DOHH2 (cell line): ENCODE data around the gene RPL41.

Experiments used
- CTCF ChIP-seq: fragments of 200-600 bp; sonication (generic); IDR thresholded peaks from one replicate; pipeline ENCODE4 v1.5.1; 2014; ENCODE audit warnings: antibody characterized with exemption, mild to moderate bottlenecking, low read depth, low read length; ENCODE audit not compliant: poor library complexity, severe bottlenecking
- EZH2phosphoT487 ChIP-seq: fragments of 200-600 bp; sonication (generic); IDR thresholded peaks from 2 replicates; pipeline ENCODE4 v1.6.1; 2017; ENCODE audit warnings: borderline replicate concordance, mild to moderate bottlenecking, antibody characterized with exemption, low read length, moderate library complexity, mixed read lengths

DNA sequence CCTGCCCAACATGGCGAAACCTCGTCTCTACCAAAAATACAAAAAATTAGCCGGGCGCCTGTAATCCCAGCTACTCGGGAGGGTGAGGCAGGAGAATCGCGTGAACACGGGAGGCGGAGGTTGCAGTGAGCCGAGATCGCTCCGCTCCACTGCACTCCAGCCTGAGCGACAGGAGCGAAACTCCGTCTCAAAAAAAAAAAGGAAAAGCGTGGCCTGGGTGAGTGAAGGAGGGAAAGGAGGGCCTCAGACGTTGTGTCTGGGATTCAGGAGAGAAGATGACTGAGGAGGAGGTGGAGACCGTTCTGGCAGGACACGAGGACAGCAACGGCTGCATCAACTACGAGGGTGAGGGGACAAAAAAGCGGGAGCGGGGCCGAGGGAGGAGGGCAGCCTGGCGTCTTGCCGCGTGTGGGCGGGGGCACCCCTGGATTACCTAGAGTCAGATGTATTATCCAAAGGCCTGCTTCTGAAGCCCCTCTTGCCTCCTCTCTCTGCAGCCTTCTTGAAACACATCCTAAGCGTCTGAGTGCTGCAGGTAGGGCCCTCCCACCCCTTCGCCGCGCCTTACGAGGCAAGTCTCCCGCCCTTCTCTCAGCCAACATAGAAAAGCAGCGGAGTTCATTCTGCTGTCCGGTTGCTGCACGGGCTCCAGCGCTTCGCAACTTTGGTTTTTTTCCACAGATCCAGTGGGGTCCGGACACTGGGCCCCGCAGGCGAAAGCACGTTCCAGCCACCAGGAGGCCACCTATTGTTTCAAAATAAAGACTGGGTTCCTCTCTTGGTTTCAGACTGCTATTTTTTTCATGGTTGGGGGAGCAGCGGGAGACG, 41.0 kb downstream of the RPL41 start:
- TF ChIP-seq CTCF (peak; percentile 43), EZH2phosphoT487 (no peak)
